NB4 (cell line): ENCODE measurements around the gene RPTOR.

ENCODE experiments used
- CTCF ChIP-seq: IDR thresholded peaks from one replicate; pipeline ENCODE4 v1.5.1; 2012; ENCODE audit warnings: low read depth, low read length
- MAX ChIP-seq: IDR thresholded peaks from 2 replicates; pipeline ENCODE4 v1.6.1; 2011; ENCODE audit warnings: low read depth, low read length
- MYC ChIP-seq: IDR thresholded peaks from 2 replicates; pipeline ENCODE4 v1.6.1; 2011; ENCODE audit warnings: low read depth, low read length
- POLR2A ChIP-seq: IDR thresholded peaks from 2 replicates; pipeline ENCODE4 v1.6.1; 2011; ENCODE audit warnings: mild to moderate bottlenecking; ENCODE audit not compliant: insufficient read length; ENCODE audit errors: extremely low read depth

GRCh38 chr17:80624864-80625263, 80.2 kb downstream of the RPTOR start:
- TF ChIP-seq CTCF: no peak
- TF ChIP-seq POLR2A: no peak
- TF ChIP-seq MYC: no peak
- no peak for TF ChIP-seq MAX
